HG03558 (cell line): Measurements from ENCODE around the gene ABCG5.

Experiments
- ATAC-seq: cut with Tn5 transposase; IDR thresholded peaks from one replicate; pipeline ENCODE4 v1.9.1; 2021; ENCODE audit warnings: moderate number of reproducible peaks; ENCODE audit not compliant: unreplicated experiment; ENCODE audit errors: extremely low read depth

ABCG5 gene

DNA sequence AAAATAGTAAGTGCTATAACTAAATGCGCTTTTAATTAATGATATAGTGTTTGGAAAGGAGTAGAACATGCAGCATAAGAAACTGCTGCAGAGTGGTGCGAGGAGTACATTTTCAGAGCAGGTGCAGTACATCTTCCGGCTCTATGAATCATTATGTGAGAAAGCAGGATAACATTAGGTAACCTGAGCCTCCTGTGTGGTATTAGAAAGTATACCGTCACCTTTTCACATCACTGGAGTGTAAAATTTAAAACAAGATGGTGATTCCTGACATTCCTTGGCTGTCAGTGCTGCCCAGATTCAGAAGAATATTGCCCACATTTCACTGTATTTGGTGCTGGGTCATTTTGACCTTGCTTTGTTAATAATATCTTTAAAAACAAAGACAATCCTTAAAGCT, 72.6 kb downstream of the ABCG5 start:
- ATAC-seq = no peak

DNA sequence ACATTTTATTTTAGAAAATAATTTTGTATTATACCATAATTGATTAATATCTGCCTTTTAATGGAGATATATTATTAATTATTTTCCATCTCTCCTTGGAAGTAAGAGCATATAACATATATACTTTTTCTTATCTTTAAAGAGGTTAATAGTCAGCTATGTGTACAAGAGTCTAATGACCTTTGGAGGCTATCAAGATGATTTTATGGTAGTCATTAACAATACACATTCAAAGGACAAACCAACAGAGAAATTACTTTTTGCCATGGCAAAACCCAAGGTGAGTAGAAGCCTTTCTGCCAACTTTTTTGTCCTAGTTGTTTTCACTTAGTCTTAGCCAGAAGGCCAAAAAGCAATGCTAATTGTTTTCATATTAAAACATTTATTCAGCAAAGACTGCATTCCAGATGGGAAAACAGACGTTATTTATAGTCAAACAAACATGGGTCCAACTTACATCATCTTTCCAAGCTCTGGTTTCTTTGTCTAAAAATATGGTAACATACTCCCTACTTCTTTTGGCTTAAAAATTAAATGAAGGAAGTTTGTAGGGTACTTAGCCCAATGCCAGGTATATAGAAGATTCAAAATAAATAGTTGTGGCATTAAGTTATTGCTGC, 74.4 kb downstream of the ABCG5 start:
- no peak for ATAC-seq

DNA sequence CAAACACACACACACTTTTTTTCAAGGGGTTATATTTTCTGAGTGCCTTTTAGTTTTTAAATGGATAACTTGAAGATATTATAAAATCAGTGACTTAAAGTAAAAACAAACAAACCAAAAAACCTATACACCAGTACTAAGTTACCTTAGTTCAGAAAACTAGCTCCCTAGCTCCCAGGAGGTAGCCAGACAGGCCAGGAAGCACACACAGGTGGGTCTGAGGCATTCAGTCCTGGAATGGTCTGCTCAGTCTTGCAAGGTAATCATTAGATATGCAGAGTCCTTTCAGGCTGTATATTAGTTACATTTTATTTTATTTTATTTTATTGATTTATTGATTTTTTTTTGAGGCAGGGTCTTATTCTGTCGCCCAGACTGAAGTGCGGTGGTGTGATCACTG, 75.5 kb downstream of the ABCG5 start:
- ATAC-seq = no peak
